ENCODE measurements around the gene ZNF587. TPM values are rescaled to one million over a fixed set of nuclear protein-coding genes. Genes with fewer than 3 reads are reported as not detected.

The ZNF587 gene
- total and polyA plus RNA-seq, 2 of the 13 experiments (the other 11 are each of a cell fraction or from before 2014, with no cell fraction given) = 8.7 to 17.5 TPM

DNA sequence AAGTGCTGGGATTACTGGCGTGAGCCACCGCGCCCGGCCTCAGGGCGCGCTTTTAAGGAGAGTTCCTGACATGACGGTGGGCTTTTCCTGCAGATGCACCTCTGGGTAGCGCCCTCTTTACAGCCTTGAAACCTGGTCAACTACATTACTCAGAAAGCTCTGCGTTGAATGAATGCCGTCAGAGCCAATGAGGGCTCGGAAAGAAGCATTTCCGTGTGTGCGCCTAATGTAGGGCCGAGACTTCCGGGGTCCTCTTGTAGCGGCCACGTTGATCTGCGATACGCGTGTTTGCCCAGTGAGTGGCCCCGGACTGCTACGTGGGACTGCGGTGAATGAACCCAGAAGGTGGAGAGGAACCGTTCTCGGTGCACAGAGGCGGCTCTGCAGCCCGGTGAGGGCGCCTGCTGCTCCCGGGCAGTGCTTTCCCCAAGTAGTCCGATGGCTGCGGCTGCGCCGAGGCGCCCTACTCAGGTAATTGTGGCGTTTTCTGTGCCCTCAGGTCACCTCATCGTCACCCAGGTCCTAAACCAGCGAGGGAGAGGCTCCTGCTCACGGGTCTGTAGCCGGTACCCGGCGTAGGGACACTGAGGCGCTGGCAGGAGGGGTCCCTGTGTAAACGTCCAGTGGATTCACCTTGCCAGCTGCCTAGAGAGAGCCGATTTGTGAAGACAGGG lies 30.0 kb upstream of the ZNF587 start (continued):
- TF ChIP-seq, protein P1, sequence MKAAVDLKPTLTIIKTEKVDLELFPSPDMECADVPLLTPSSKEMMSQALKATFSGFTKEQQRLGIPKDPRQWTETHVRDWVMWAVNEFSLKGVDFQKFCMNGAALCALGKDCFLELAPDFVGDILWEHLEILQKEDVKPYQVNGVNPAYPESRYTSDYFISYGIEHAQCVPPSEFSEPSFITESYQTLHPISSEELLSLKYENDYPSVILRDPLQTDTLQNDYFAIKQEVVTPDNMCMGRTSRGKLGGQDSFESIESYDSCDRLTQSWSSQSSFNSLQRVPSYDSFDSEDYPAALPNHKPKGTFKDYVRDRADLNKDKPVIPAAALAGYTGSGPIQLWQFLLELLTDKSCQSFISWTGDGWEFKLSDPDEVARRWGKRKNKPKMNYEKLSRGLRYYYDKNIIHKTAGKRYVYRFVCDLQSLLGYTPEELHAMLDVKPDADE (CRISPR knock-in tag; IDR thresholded peaks at IDR 0.05) = no peak
- TF ChIP-seq HNF4A (CRISPR knock-in tag; IDR thresholded peaks at IDR 0.05) = peak; percentile 26; the same call in 1 of the 2 replicates
- TF ChIP-seq KDM4B (CRISPR knock-in tag; IDR thresholded peaks at IDR 0.05) = 0 out of 2 replicates have a peak, but pooled peaks have one; percentile 16
- TF ChIP-seq HES4 (CRISPR knock-in tag; IDR thresholded peaks at IDR 0.05; ENCODE audit: borderline replicate concordance) = no peak
- no peak for TF ChIP-seq NR3C1 (CRISPR knock-in tag; IDR thresholded peaks at IDR 0.05)
- TF ChIP-seq HDAC1 (CRISPR knock-in tag; IDR thresholded peaks at IDR 0.05) = peak; percentile 82; the same call in 1 of the 2 replicates
- TF ChIP-seq, protein P2, sequence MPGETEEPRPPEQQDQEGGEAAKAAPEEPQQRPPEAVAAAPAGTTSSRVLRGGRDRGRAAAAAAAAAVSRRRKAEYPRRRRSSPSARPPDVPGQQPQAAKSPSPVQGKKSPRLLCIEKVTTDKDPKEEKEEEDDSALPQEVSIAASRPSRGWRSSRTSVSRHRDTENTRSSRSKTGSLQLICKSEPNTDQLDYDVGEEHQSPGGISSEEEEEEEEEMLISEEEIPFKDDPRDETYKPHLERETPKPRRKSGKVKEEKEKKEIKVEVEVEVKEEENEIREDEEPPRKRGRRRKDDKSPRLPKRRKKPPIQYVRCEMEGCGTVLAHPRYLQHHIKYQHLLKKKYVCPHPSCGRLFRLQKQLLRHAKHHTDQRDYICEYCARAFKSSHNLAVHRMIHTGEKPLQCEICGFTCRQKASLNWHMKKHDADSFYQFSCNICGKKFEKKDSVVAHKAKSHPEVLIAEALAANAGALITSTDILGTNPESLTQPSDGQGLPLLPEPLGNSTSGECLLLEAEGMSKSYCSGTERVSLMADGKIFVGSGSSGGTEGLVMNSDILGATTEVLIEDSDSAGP (CRISPR knock-in tag; IDR thresholded peaks at IDR 0.05; ENCODE audit: borderline replicate concordance) = peak; percentile 54; the same call in 1 of the 2 replicates
- no peak for TF ChIP-seq DPF2 (CRISPR knock-in tag; IDR thresholded peaks at IDR 0.05; ENCODE audit: borderline replicate concordance, low read depth)
- TF ChIP-seq, protein P3, sequence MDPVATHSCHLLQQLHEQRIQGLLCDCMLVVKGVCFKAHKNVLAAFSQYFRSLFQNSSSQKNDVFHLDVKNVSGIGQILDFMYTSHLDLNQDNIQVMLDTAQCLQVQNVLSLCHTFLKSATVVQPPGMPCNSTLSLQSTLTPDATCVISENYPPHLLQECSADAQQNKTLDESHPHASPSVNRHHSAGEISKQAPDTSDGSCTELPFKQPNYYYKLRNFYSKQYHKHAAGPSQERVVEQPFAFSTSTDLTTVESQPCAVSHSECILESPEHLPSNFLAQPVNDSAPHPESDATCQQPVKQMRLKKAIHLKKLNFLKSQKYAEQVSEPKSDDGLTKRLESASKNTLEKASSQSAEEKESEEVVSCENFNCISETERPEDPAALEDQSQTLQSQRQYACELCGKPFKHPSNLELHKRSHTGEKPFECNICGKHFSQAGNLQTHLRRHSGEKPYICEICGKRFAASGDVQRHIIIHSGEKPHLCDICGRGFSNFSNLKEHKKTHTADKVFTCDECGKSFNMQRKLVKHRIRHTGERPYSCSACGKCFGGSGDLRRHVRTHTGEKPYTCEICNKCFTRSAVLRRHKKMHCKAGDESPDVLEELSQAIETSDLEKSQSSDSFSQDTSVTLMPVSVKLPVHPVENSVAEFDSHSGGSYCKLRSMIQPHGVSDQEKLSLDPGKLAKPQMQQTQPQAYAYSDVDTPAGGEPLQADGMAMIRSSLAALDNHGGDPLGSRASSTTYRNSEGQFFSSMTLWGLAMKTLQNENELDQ (CRISPR knock-in tag; IDR thresholded peaks at IDR 0.05; ENCODE audit: borderline replicate concordance) = no peak
- TF ChIP-seq, protein P4, sequence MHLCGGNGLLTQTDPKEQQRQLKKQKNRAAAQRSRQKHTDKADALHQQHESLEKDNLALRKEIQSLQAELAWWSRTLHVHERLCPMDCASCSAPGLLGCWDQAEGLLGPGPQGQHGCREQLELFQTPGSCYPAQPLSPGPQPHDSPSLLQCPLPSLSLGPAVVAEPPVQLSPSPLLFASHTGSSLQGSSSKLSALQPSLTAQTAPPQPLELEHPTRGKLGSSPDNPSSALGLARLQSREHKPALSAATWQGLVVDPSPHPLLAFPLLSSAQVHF (CRISPR knock-in tag; IDR thresholded peaks at IDR 0.05) = no peak
- TF ChIP-seq ZNF552 (CRISPR knock-in tag; IDR thresholded peaks at IDR 0.05; ENCODE audit: borderline replicate concordance) = peak; percentile 64; the same call in 1 of the 2 replicates
- TF ChIP-seq, protein P5, sequence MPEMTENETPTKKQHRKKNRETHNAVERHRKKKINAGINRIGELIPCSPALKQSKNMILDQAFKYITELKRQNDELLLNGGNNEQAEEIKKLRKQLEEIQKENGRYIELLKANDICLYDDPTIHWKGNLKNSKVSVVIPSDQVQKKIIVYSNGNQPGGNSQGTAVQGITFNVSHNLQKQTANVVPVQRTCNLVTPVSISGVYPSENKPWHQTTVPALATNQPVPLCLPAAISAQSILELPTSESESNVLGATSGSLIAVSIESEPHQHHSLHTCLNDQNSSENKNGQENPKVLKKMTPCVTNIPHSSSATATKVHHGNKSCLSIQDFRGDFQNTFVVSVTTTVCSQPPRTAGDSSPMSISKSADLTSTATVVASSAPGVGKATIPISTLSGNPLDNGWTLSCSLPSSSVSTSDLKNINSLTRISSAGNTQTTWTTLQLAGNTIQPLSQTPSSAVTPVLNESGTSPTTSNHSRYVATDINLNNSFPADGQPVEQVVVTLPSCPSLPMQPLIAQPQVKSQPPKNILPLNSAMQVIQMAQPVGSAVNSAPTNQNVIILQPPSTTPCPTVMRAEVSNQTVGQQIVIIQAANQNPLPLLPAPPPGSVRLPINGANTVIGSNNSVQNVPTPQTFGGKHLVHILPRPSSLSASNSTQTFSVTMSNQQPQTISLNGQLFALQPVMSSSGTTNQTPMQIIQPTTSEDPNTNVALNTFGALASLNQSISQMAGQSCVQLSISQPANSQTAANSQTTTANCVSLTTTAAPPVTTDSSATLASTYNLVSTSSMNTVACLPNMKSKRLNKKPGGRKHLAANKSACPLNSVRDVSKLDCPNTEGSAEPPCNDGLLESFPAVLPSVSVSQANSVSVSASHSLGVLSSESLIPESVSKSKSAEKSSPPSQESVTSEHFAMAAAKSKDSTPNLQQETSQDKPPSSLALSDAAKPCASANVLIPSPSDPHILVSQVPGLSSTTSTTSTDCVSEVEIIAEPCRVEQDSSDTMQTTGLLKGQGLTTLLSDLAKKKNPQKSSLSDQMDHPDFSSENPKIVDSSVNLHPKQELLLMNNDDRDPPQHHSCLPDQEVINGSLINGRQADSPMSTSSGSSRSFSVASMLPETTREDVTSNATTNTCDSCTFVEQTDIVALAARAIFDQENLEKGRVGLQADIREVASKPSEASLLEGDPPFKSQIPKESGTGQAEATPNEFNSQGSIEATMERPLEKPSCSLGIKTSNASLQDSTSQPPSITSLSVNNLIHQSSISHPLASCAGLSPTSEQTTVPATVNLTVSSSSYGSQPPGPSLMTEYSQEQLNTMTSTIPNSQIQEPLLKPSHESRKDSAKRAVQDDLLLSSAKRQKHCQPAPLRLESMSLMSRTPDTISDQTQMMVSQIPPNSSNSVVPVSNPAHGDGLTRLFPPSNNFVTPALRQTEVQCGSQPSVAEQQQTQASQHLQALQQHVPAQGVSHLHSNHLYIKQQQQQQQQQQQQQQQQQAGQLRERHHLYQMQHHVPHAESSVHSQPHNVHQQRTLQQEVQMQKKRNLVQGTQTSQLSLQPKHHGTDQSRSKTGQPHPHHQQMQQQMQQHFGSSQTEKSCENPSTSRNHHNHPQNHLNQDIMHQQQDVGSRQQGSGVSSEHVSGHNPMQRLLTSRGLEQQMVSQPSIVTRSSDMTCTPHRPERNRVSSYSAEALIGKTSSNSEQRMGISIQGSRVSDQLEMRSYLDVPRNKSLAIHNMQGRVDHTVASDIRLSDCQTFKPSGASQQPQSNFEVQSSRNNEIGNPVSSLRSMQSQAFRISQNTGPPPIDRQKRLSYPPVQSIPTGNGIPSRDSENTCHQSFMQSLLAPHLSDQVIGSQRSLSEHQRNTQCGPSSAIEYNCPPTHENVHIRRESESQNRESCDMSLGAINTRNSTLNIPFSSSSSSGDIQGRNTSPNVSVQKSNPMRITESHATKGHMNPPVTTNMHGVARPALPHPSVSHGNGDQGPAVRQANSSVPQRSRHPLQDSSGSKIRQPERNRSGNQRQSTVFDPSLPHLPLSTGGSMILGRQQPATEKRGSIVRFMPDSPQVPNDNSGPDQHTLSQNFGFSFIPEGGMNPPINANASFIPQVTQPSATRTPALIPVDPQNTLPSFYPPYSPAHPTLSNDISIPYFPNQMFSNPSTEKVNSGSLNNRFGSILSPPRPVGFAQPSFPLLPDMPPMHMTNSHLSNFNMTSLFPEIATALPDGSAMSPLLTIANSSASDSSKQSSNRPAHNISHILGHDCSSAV (CRISPR knock-in tag; IDR thresholded peaks at IDR 0.05; ENCODE audit: borderline replicate concordance) = no peak
- TF ChIP-seq TCF7L2 (IDR thresholded peaks at IDR 0.05; ENCODE audit: low read depth, low read length) = no peak
- TF ChIP-seq RARA (CRISPR knock-in tag; IDR thresholded peaks at IDR 0.05) = no peak; the same call in 1 of the 2 replicates
